ENCODE measurements around the gene AK5.

Gene AK5

DNA sequence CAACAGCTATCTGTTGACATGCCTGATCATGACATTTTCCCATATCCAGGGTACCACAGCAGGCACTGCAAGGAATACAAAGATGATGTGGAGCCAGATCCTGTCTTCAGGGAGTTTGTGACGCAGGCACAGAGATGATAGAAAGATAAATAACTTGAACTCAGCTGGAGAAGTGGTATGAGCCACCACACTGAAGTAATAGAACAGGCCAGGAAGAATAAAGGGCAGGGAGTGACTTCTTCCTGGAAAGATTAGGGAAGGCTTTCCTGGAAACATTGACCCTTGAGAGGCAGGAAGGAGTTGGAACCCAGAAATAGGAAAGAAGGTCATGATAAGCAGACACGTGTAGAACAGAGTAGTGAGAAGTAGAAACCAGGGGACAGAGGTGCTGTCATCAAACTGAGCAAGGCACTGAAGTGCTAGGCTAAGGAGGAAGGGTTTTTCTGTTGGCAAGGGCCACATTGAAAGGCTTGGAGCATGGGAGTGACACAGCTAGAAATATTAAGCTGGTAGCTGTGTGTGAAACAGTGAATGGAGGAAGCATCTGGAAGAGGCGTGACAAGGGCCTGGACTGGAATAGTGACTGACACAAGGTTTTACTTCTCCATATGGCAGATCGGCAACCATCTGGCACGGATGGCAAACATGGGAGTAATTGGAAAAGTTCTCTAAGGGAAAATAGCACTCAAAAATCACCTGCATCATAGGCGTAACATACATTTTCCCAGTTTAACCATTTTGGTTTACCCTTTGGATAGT lies 68.4 kb downstream of the AK5 start:
- no peak for DNase-seq (ENCODE audit: low read depth)

DNA sequence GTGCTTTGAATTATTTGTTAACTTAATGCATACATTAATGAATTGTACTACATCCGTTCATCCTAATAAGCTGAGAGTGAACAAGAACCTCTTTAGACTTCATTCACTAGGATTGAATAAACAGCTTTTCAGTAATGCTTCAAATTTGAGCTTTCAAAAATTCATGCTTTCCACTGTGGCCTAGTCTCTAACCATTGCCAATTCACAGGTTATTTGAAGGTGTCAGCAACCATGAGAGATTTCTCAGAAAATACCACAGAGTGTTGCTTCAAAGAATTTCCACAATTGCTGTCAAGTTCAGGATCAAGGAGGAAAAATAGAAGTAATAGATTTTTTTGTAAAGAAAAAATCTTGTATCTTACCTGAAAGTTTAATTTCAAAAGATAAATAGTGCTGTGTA lies 72.7 kb downstream of the AK5 start:
- DNase-seq (ENCODE audit: low read depth): no peak

DNA sequence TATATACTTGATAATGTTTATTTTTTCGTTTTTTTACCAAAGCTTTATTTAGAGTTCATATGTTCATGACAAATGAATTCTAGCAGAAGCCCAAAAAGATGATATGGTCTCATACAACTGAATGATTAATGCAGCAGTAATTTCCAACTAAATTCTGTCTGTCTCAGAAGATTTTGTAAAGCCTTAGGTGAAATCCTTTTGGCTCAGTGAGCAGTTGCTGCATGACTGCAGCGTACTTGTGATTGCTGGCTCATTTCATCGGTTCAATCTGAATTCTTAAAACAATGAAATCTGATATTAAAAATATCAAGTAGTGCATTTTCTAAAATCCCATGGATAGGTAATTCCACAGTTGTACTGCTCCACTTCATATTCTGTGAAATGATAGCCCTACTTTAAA lies 73.2 kb downstream of the AK5 start:
- DNase-seq (ENCODE audit: low read depth): no peak

DNA sequence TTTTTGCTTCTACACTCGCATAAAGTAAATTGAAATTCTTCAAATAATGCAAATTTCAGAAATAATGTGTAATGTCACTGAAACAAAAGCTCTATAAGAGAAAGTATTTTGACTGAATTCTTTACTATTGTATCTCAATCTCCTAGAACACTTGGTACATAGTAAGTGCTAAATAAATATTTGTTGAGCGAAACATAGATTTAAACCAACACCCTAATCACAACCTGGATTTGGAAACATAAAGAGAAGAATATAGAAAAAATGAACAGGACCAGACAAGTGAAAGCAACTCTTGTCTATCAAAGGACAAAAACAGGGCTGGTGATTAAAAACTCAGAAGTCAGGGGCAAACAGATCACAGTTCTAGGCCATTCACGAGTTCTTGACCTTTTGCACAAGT lies 74.3 kb downstream of the AK5 start:
- DNase-seq (ENCODE audit: low read depth): no peak

DNA sequence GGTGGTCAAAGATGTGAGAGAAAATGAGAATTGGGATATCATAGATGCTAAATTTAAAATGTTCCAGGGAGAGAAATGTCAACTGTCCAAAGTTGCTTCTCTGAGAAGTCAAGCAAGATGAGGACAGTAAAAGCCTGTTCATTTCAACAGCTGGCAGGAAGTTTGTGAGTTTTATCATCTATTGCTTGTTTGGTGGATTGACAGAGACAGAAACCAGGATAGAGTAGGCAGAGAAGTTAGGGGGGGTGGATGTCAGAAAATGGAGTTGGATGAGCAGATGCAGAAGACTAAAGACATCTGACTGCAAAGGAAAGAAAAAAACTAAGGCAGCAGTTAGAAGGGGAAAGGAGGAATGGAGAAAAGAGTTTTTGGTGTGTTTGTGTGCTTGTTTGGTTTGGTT lies 78.4 kb downstream of the AK5 start:
- no peak for DNase-seq (ENCODE audit: low read depth)

GRCh38 chr1:77361621-77362020 lies 79.8 kb downstream of the AK5 start:
- no peak for DNase-seq (ENCODE audit: low read depth)

GRCh38 chr1:77370161-77370560 lies 88.3 kb downstream of the AK5 start:
- DNase-seq (ENCODE audit: low read depth): no peak

- DNase-seq (ENCODE audit: low read depth): no peak
Measured at GRCh38 chr1:77370583-77371306, 88.9 kb downstream of the AK5 start.

DNA sequence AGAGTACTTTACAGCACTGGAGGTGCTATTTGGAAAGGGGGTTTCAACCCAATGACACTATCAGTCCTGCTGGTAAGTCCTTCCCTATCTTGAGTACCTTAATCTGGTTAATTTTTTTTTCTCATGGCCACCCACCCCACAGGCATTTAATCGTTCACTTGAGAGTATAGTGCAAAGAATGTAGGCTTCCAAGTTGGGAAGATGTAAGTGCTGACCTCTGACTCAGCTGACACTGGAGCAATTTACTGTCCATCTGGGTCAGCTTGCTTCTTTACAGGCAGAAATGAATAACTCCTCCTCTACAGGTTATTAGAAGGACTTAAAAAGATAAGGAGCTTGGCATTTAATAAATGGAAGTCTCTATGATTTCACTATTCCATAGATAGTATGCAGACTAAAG lies 89.6 kb downstream of the AK5 start:
- DNase-seq (ENCODE audit: low read depth): no peak

DNA sequence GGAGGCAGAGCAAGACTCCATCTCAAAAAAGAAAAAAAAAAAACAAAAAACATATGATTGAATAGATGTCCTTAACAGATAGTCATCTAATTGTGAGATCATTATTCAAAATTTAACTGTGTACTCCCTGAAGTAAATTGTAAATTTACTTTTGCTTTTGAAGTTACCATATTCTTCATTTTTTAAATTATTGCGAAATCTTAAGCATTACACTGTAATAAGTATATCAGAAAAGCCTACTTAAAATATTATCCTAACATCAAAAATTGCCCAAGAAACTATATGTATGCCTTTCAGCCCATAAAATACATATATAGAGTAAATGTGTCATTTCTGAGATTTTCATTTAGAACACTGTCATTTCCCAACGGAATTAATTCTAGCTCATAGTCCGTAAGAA lies 91.9 kb downstream of the AK5 start:
- DNase-seq (ENCODE audit: low read depth): no peak

GRCh38 chr1:77375541-77375940 lies 93.7 kb downstream of the AK5 start:
- no peak for DNase-seq (ENCODE audit: low read depth)

GRCh38 chr1:77375990-77376389 lies 94.2 kb downstream of the AK5 start:
- no peak for DNase-seq (ENCODE audit: low read depth)

- no peak for DNase-seq (ENCODE audit: low read depth)
Measured at GRCh38 chr1:77378723-77379535, 97.1 kb downstream of the AK5 start.

DNA sequence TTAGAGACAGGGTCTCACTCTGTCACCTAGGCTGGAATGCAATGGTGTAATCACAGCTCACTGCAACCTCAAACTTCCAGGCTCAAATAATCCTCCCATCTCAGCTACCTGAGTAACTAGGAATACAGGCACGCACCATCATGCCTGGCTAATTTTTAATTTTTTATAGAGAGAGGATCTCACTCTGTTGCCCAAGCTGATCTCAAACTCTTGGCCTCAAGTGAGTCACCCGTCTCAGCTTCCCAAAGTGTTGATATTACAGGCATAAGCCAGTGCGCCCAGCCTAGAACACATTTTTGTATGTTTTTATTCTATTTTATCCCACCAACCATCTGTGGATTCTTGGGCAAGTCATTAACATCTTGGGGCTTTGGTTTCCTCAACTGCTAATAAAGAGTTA lies 100.5 kb downstream of the AK5 start:
- no peak for DNase-seq (ENCODE audit: low read depth)

GRCh38 chr1:77383236-77383635 lies 101.4 kb downstream of the AK5 start:
- DNase-seq (ENCODE audit: low read depth): no peak

- no peak for DNase-seq (ENCODE audit: low read depth)
Measured at GRCh38 chr1:77385551-77385950, 103.7 kb downstream of the AK5 start.

GRCh38 chr1:77386276-77386675 lies 104.5 kb downstream of the AK5 start:
- no peak for DNase-seq (ENCODE audit: low read depth)

DNA sequence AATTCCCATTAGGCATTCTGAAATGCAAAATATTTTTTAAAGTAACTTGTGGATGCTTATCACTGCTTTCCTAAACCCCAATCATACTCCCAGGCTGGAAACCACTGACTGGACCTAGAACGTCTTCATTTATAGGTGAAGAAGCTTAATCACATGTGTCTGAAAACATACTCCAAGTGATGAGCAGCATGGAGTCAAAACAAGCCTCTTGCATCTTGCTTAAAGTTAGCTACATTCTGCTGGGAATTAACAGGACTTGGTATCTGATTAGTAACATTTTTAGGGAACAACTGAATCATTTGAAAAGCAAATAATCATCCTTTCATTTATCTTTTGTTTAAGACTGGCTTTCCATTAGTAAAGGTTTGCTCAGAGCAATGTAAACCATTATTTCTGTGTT lies 105.7 kb downstream of the AK5 start:
- no peak for DNase-seq (ENCODE audit: low read depth)

- no peak for DNase-seq (ENCODE audit: low read depth)
Measured at GRCh38 chr1:77388661-77389060, 106.8 kb downstream of the AK5 start.

- no peak for DNase-seq (ENCODE audit: low read depth)
Measured at GRCh38 chr1:77392486-77392885, 110.7 kb downstream of the AK5 start.

GRCh38 chr1:77394166-77394565 lies 112.3 kb downstream of the AK5 start:
- DNase-seq (ENCODE audit: low read depth): no peak

- no peak for DNase-seq (ENCODE audit: low read depth)
Measured at GRCh38 chr1:77395051-77395450, 113.2 kb downstream of the AK5 start.

- DNase-seq (ENCODE audit: low read depth): no peak
Measured at GRCh38 chr1:77398152-77398551, 116.3 kb downstream of the AK5 start.

All from stimulated activated CD8-positive, alpha-beta memory T cell treated with anti-CD3 and anti-CD28 coated beads, Interleukin-12 subunit alpha, Interleukin-12 subunit beta, amount 100 ng/mL, for 4 hours (primary cell).